HFF-Myc (cell line): ENCODE results near the gene PRKCE.

ENCODE experiments used
- DNase-seq: peaks from one replicate; pipeline ENCODE4 v3.0.0-alpha.2; 2011; ENCODE audit warnings: low read depth; ENCODE audit errors: extremely low read depth
- H3K4me3 ChIP-seq: replicated peaks from 2 replicates; pipeline ENCODE4 v1.5.1; 2011; ENCODE audit warnings: low read depth, mild to moderate bottlenecking, control low read depth, low read length
- CTCF ChIP-seq: IDR thresholded peaks from 2 replicates; pipeline ENCODE4 v1.5.1; 2012; ENCODE audit warnings: mild to moderate bottlenecking, low read depth, low read length, control low read depth; ENCODE audit errors: missing control alignments

The PRKCE gene

GRCh38 chr2:45921921-45922320, 270.4 kb downstream of the PRKCE start:
- H3K4me3 ChIP-seq = no peak overlapping the region
- no peak for DNase-seq
- TF ChIP-seq CTCF = no peak

- peak; percentile 52 for DNase-seq
- no peak overlapping the region for H3K4me3 ChIP-seq
- TF ChIP-seq CTCF = no peak
Observed at GRCh38 chr2:45922577-45922988, 271.1 kb downstream of the PRKCE start.

DNA sequence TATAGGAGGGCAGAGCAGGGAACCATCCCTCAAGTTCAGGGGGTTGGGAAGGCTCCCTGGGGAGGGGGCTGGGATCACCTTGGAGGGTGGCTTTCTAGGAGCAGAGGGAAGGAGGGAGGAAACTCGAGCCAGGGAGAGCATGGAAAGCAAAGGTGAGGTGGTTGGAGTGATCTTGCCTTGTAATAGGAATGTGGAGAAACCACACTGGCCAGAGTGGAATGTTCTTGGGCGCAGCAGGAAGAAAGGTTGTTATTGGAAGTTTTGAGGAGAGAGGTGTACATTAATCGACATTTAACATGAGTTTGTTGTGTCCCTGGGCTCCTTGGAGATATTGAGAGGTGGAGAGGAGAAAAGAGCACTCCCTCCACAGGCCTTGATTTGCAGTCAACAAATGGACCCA, 272.2 kb downstream of the PRKCE start:
- H3K4me3 ChIP-seq = no peak overlapping the region
- no peak for DNase-seq
- no peak for TF ChIP-seq CTCF

DNA sequence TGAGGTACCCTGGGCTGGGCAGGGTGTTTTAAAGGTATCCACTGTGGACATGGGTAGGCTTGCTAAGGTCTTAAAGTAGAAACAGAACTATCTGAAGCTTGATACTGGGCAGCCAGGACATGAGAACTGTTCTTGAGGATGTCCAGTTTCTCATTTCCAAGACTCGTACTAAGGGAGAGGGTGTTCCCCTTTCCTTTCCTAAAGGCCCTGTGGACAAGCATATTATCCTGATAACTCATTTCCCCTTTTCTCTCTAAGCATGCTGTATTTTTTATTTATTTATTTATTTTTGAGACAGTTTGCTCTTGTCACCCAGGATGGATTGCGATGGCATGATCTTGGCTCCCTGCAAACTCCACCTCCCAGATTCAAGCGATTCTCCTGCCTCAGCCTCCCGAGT, 273.6 kb downstream of the PRKCE start:
- DNase-seq = no peak
- H3K4me3 ChIP-seq = no peak overlapping the region
- TF ChIP-seq CTCF = no peak

- TF ChIP-seq CTCF = no peak
- no peak for DNase-seq
- H3K4me3 ChIP-seq = no peak overlapping the region
Observed at GRCh38 chr2:45925636-45926366, 274.3 kb downstream of the PRKCE start.

GRCh38 chr2:45928946-45929345, 277.5 kb downstream of the PRKCE start:
- no peak overlapping the region for H3K4me3 ChIP-seq
- DNase-seq = no peak
- TF ChIP-seq CTCF = no peak
